Hippocampal formation (tissue), 2 donors: ENCODE data around the gene ADK.

Experiments used
- DNase-seq, 2 donors: peaks; one replicate each; lab custom pipeline; 2025; lab: John Stamatoyannopoulos, UW

Gene ADK

GRCh38 chr10:74743401-74743800 lies 592.4 kb downstream of the ADK start:
- DNase-seq = no peak

DNA sequence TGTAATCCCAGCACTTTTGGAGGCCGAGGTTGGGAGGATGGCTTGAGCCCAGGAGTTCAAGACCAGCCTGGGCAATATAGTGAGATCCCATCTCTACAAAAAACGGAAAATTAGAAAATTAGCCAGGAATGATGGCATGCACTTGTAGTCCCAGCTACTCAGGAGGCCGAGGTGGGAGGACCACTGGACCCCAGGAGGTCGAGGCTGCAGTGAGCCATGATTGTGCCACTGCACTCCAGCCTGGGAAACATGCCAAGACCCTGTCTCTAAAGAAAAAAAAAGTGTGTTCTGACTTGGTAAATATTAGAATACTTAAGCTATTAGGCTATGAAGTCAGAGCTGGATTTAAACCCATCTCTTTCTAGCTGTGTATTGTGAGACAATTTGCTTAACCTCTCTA lies 594.4 kb downstream of the ADK start:
- no peak for DNase-seq

DNA sequence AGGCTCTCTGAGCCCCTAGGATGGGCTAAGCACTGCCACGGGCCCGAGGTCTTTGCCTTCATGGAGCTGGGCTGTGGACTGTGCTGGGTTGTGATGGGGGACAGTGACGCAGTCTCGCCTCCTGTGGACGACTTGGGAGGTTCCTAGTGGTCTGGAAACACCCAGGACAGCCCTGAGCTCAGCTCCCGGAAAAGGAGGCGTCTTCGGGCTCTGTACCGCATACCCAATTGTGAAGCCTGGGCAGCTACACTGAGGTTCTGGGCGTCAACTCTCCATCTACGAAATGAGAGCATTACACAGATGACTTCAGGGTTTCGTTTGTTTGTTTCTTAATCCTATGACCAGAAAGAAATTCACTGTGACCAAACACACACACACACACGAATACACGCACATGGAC lies 595.8 kb downstream of the ADK start:
- DNase-seq = no peak

GRCh38 chr10:74748468-74749031 lies 597.5 kb downstream of the ADK start:
- no peak for DNase-seq

DNA sequence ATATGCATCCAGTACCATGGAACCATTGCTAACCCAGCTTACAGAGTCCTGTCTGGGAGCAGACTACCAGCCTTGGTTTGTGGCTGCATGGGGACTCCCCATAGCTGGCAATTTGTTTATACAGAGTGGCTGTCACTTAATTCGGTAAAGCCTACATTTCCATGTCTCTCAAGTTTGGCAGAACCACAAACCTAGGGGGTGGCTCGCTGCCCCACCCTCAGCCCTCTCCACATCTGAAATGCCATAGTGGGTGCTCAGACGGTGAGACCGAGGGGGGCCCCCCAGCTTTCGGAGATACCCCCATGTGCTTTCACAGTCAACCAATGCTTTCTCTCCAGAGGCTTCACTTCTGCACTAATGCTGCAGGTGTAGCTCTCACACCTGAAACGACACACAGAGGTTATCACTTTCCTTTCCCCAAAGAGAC lies 599.8 kb downstream of the ADK start:
- DNase-seq = no peak

DNA sequence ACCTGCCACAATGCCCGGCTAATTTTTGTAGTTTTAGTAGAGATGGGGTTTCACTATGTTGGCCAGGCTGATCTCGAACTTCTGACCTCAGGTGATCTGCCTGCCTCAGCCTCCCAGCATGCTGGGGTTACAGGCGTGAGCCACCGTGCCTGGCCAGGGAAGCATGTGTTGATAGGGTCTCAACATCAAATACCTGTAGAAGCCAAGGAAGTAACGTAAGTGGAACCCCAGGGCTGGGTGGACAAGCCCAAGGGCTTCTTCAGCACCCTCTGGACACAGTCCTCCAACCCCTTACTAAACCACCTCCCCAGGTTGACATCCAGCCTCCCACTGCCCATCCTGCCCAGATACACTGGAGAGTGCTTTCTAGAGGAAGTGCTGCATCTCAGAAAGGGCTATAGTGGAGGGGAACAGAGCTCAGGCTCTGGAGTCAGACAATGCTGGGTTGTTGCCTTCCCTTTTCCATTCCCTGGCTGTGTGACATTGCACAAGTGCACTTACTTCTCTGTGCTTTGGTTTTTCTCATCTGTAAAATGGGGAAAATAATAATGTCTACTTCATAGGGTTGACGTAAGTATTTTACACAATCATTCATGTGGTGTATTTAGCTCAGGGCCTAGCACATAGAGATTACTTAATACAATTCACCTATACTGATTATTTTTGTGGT lies 601.5 kb downstream of the ADK start:
- no peak for DNase-seq

DNA sequence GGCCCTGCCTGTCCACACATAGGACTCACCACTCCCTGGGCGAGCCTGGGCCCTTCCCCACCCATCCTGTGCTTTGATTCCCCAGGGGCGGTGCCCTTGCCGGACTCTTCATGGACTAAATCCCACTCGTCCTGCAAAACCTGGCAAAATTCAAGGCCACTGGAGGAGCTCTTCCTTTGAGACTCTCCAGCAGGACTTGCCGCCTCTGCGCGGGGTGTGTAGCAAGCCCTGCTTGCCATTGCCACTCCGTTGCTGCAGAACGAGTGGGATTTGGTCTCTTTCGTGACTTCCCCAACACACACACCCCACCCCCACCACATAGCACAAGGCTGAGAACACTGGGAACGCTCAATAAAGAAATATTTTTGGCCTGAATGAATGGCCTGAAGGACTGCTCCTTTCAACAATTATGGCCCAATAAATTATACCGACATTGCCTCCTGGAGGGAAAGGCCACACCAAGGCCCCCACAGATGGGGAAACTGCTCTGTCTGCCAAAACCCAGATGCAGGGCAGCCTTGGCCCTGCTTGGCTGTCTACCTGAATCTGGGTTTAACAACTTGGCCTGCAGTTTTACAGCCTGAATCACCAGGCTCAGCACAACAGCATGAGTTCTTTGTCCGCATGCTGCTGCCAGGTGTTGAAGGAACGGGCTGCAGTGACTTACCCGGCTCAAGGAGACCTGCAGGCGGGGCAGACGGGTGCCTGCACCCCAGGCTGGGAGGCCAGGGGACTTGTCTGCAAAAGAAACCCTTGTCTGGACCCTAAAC lies 602.6 kb downstream of the ADK start:
- no peak for DNase-seq

- DNase-seq = no peak
These were observed 603.4 kb downstream of the ADK start for GRCh38 chr10:74754381-74754821.

DNA sequence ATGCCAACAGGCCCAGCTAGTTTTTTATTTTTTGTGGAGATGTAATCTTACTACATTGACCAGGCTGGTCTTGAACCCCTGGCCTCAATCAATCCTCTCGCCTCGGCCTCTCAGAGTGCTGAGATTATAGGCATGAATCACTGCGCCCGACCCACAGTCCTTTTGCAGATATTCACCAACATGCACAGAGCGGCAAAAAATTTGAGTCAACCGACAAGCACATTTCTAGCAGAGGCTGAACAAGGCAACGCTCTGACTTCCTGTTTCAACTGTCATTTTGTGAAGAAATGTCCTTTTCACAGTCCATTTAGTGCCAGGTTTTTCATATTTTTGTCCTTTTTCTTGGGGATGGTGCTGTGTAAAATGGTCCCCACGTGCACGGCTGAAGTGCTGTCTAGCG lies 604.3 kb downstream of the ADK start:
- DNase-seq = no peak
